Liver (tissue), 9 donors: Measurements from ENCODE around the gene CALML3. TPM values are rescaled to one million over a fixed set of nuclear protein-coding genes. Genes with fewer than 3 reads are reported as not detected.

Experiments
- DNase-seq: peaks from one replicate; pipeline ENCODE4 v3.0.0-alpha.2; 2017; ENCODE audit warnings: low spot score
- H3K27ac ChIP-seq, 2 donors: one replicate each; pipeline ENCODE4 v1.7.0; 2013; ENCODE audit warnings: inconsistent platforms in 2 of 2, low read length in 2 of 2, control low read depth in 1 of 2, low read depth in 1 of 2, mild to moderate bottlenecking in 1 of 2
- H3K27me3 ChIP-seq, 4 donors: one replicate each; pipeline versions ENCODE4 v1.6.1 to v1.7.0; 2013; ENCODE audit warnings: low read length in 3 of 4, inconsistent platforms in 1 of 4, mild to moderate bottlenecking in 1 of 4, moderate library complexity in 1 of 4; ENCODE audit not compliant: control insufficient read depth in 4 of 4, insufficient read depth in 4 of 4
- H3K36me3 ChIP-seq, 4 donors: one replicate each; pipeline versions ENCODE4 v1.6.1 to v1.7.0; 2013; ENCODE audit warnings: low read length in 3 of 4, mild to moderate bottlenecking in 3 of 4, low read depth in 1 of 4, moderate library complexity in 1 of 4; ENCODE audit not compliant: control insufficient read depth in 4 of 4, insufficient read depth in 3 of 4
- H3K4me1 ChIP-seq, 4 donors: one replicate each; pipeline versions ENCODE4 v1.6.1 to v1.7.0; 2013; ENCODE audit warnings: low read length in 3 of 4, mild to moderate bottlenecking in 3 of 4, moderate library complexity in 1 of 4; ENCODE audit not compliant: control insufficient read depth in 4 of 4, insufficient read depth in 4 of 4
- H3K4me3 ChIP-seq, 3 donors: one replicate each; pipeline versions ENCODE4 v1.6.1 to v1.7.0; 2013; ENCODE audit warnings: low read length in 3 of 3, control low read depth in 1 of 3, low read depth in 1 of 3, mild to moderate bottlenecking in 1 of 3
- H3K9ac ChIP-seq, 2 donors: one replicate each; pipeline ENCODE4 v1.7.0; 2013; ENCODE audit warnings: low read length in 2 of 2, mild to moderate bottlenecking in 2 of 2, moderate library complexity in 2 of 2, control low read depth in 1 of 2, low read depth in 1 of 2
- H3K9me3 ChIP-seq, 4 donors: one replicate each; pipeline versions ENCODE4 v1.6.1 to v1.7.0; 2013; ENCODE audit warnings: low read length in 3 of 4; ENCODE audit not compliant: control insufficient read depth in 4 of 4
- ATF3 ChIP-seq: IDR thresholded peaks from 2 replicates; pipeline ENCODE4 v1.6.1; 2016; ENCODE audit warnings: antibody characterized with exemption
- CTCF ChIP-seq: fragments of 150-350 bp; IDR thresholded peaks from 2 replicates; pipeline ENCODE4 v1.5.1; 2017; ENCODE audit warnings: improper control_type of control experiment, low read depth, low read length; ENCODE audit not compliant: missing input control
- EGR1 ChIP-seq, 2 donors: IDR thresholded peaks; 2 replicates each; pipeline ENCODE4 v1.6.1; 2016 to 2018; ENCODE audit warnings: antibody characterized with exemption in 2 of 2, low read depth in 2 of 2
- FOXA1 ChIP-seq: IDR thresholded peaks from 2 replicates; pipeline ENCODE4 v1.6.1; 2016; ENCODE audit warnings: antibody characterized with exemption
- FOXA2 ChIP-seq: IDR thresholded peaks from 2 replicates; pipeline ENCODE4 v1.6.1; 2016; ENCODE audit warnings: antibody characterized with exemption
- GABPA ChIP-seq, 2 donors: IDR thresholded peaks in 1 of 2; conservative IDR thresholded peaks in 1 of 2; 2 replicates each; pipeline ENCODE4 v1.6.1; 2016; ENCODE audit warnings: antibody characterized with exemption in 2 of 2, mild to moderate bottlenecking in 1 of 2, moderate library complexity in 1 of 2
- HNF4A ChIP-seq, 2 donors: conservative IDR thresholded peaks; 2 replicates each; pipeline ENCODE4 v1.6.1; 2016; ENCODE audit warnings: antibody characterized with exemption in 2 of 2, mild to moderate bottlenecking in 2 of 2
- HNF4G ChIP-seq: IDR thresholded peaks from 2 replicates; pipeline ENCODE4 v1.6.1; 2016; ENCODE audit warnings: antibody characterized with exemption
- JUND ChIP-seq, 2 donors: IDR thresholded peaks; 2 replicates each; pipeline ENCODE4 v1.6.1; 2016; ENCODE audit warnings: antibody characterized with exemption in 2 of 2
- MAX ChIP-seq: IDR thresholded peaks from 2 replicates; pipeline ENCODE4 v1.6.1; 2016; ENCODE audit warnings: antibody characterized with exemption
- NR2F2 ChIP-seq: IDR thresholded peaks from 2 replicates; pipeline ENCODE4 v1.6.1; 2016; ENCODE audit warnings: antibody characterized with exemption
- RAD21 ChIP-seq, 2 donors: IDR thresholded peaks; 2 replicates each; pipeline ENCODE4 v1.6.1; 2016; ENCODE audit warnings: antibody characterized with exemption in 2 of 2, mild to moderate bottlenecking in 2 of 2
- REST ChIP-seq: IDR thresholded peaks from 2 replicates; pipeline ENCODE4 v1.6.1; 2016; ENCODE audit warnings: antibody characterized with exemption, mild to moderate bottlenecking
- RXRA ChIP-seq, 2 donors: IDR thresholded peaks; 2 replicates each; pipeline ENCODE4 v1.6.1; 2017 to 2018; ENCODE audit warnings: antibody characterized with exemption in 2 of 2, mild to moderate bottlenecking in 1 of 2
- SP1 ChIP-seq: IDR thresholded peaks from 2 replicates; pipeline ENCODE4 v1.6.1; 2018; ENCODE audit warnings: antibody characterized with exemption, mild to moderate bottlenecking
- TAF1 ChIP-seq: conservative IDR thresholded peaks from 2 replicates; pipeline ENCODE4 v1.6.1; 2016; ENCODE audit warnings: antibody characterized with exemption, mild to moderate bottlenecking
- ZBTB33 ChIP-seq: IDR thresholded peaks from 2 replicates; pipeline ENCODE4 v1.6.1; 2016; ENCODE audit warnings: antibody characterized with exemption
- WGBS: extraction: QIAGEN DNeasy Blood & Tissue Kit; methylation state at CpG from one replicate; pipeline ENCODE4 v1.1.7; 2013; 5-methylcytosine and 5-hydroxymethylcytosine counted together
- polyA plus RNA-seq, 2 donors: library from polyadenylated mRNA; stranded (reverse) in 1 of 2; unstranded in 1 of 2; fragments of 200-250 nt in 1 of 2; fragments of >200 nt in 1 of 2; fragmentation: Nextera tagmentation in 1 of 2; extraction: Ambion mirVana in 1 of 2; gene quantifications; one replicate each; pipeline versions ENCODE4 v1.2.1 to v1.2.3, GENCODE V29; 2013 to 2015
- total RNA-seq, 2 donors: library from RNA; depleted of rRNA; stranded (reverse); fragments of >200 nt; gene quantifications; one replicate each; pipeline ENCODE4 v1.2.3, GENCODE V29; 2014
- donor health status: healthy.
- donor health status: healthy.
- donor health status: healthy.
- donor health status: healthy.
- donor health status: healthy.

CALML3 gene
- total and polyA plus RNA-seq, 4 donors = not detected

GRCh38 chr10:5476918-5477525 lies 47.7 kb upstream of the CALML3 start:
- no peaks in the 10 kb centered on the region for H3K27me3 ChIP-seq
- H3K9ac ChIP-seq = no peak overlapping the region
- DNase-seq = no peak
- TF ChIP-seq RAD21 (IDR thresholded peaks at IDR 0.05) (no peak), ZBTB33 (no peak), RXRA (IDR thresholded peaks at IDR 0.05) (no peak), HNF4A (conservative IDR thresholded peaks at IDR 0.05) (no peak), TAF1 (no peak), MAX (no peak), FOXA2 (no peak), CTCF (no peak), FOXA1 (no peak), SP1 (no peak), JUND (IDR thresholded peaks at IDR 0.05) (no peak), EGR1 (IDR thresholded peaks at IDR 0.05; ENCODE audit: low read depth in 2 of 2) (no peak), NR2F2 (no peak), REST (no peak), GABPA (IDR thresholded peaks at IDR 0.05 in 1 of 2, conservative IDR thresholded peaks at IDR 0.05 in 1 of 2) (no peak), HNF4G (no peak), ATF3 (no peak)
- H3K27ac ChIP-seq = no peak overlapping the region
- H3K4me1 ChIP-seq = no peaks in the 10 kb centered on the region
- no peaks in the 10 kb centered on the region for H3K36me3 ChIP-seq
- 91% methylated on average over 13 of the region's 13 CpGs for WGBS
- no peaks in the 10 kb centered on the region for H3K9me3 ChIP-seq
- no peak overlapping the region for H3K4me3 ChIP-seq
